GM03348 (cell line): ENCODE measurements around the gene POLN.
A peak's percentile ranks its signal among the peaks of the same experiment; 100 is the strongest.
"Not testable (repeated sequence)": the region's sequence is repeated elsewhere in the genome, so short reads cannot be mapped to it uniquely, and the experiment has no call there.

Source experiments
- DNase-seq: peaks from one replicate; pipeline ENCODE4 v3.0.0; 2012; ENCODE audit warnings: low spot score

Gene POLN

GRCh38 chr4:2041239-2042130 lies 200.4 kb downstream of the POLN start:
- DNase-seq = peak; percentile 97

GRCh38 chr4:2040391-2041238 lies 201.3 kb downstream of the POLN start:
- DNase-seq = peak; percentile 26

GRCh38 chr4:2036866-2037265 lies 205.1 kb downstream of the POLN start:
- no peak for DNase-seq

- no peak for DNase-seq
Measured at GRCh38 chr4:2036327-2036726, 205.6 kb downstream of the POLN start.

- not testable (repeated sequence) for DNase-seq
Measured at GRCh38 chr4:2031161-2031560, 210.8 kb downstream of the POLN start.

- not testable (repeated sequence) for DNase-seq
Measured at GRCh38 chr4:2027120-2027519, 214.8 kb downstream of the POLN start.

- DNase-seq = no peak
Measured at GRCh38 chr4:2025817-2026216, 216.1 kb downstream of the POLN start.

- DNase-seq = peak; percentile 24
Measured at GRCh38 chr4:2024683-2025082, 217.2 kb downstream of the POLN start.
